Thymus (tissue), 11 donors: ENCODE measurements around the gene PHYKPL. TPM values are rescaled to one million over a fixed set of nuclear protein-coding genes. Genes with fewer than 3 reads are reported as not detected.
"Not testable (repeated sequence)": the region's sequence is repeated elsewhere in the genome, so short reads cannot be mapped to it uniquely, and the experiment has no call there.

Experiments
- DNase-seq, 9 donors: peaks; one replicate each; pipeline ENCODE4 v3.0.0-alpha.2; 2013; ENCODE audit warnings: low spot score in 9 of 9, low read depth in 6 of 9, missing footprints in 1 of 9
- H3K27ac ChIP-seq, 2 donors: one replicate each; pipeline ENCODE4 v1.5.1; 2013; ENCODE audit warnings: control low read depth in 1 of 2, low read depth in 1 of 2, low read length in 1 of 2, mild to moderate bottlenecking in 1 of 2, moderate library complexity in 1 of 2
- H3K27me3 ChIP-seq, 2 donors: one replicate each; pipeline ENCODE4 v1.5.1; 2013; ENCODE audit warnings: low read length in 1 of 2; ENCODE audit not compliant: control insufficient read depth in 2 of 2, insufficient read depth in 1 of 2
- H3K36me3 ChIP-seq, 2 donors: one replicate each; pipeline ENCODE4 v1.5.1; 2013; ENCODE audit warnings: low read length in 1 of 2, mild to moderate bottlenecking in 1 of 2, moderate library complexity in 1 of 2; ENCODE audit not compliant: control insufficient read depth in 2 of 2, insufficient read depth in 2 of 2
- H3K4me1 ChIP-seq, 2 donors: one replicate each; pipeline ENCODE4 v1.5.1; 2013; ENCODE audit warnings: low read length in 2 of 2; ENCODE audit not compliant: control insufficient read depth in 2 of 2, insufficient read depth in 2 of 2
- H3K4me3 ChIP-seq, 2 donors: one replicate each; pipeline ENCODE4 v1.5.1; 2013; ENCODE audit warnings: low read length in 2 of 2, control low read depth in 1 of 2, mild to moderate bottlenecking in 1 of 2
- H3K9me3 ChIP-seq, 2 donors: one replicate each; pipeline ENCODE4 v1.5.1; 2013; ENCODE audit warnings: low read length in 1 of 2, mild to moderate bottlenecking in 1 of 2; ENCODE audit not compliant: control insufficient read depth in 2 of 2, insufficient read depth in 1 of 2
- WGBS: extraction: QIAGEN DNeasy Blood & Tissue Kit; methylation state at CpG from one replicate; pipeline ENCODE4 v1.1.7; 2013; 5-methylcytosine and 5-hydroxymethylcytosine counted together
- polyA plus RNA-seq: library from polyadenylated mRNA; stranded (reverse); fragments of 200-250 nt; gene quantifications from one replicate; pipeline ENCODE4 v1.2.3, GENCODE V29; 2013
- total RNA-seq: library from RNA; stranded (reverse); fragments of 120-200 nt; gene quantifications from one replicate; pipeline ENCODE4 v1.2.4, GENCODE V29; 2013
- donor health status: healthy.

Gene PHYKPL
- total and polyA plus RNA-seq, 2 donors, result 33.5 to 116 TPM

DNA sequence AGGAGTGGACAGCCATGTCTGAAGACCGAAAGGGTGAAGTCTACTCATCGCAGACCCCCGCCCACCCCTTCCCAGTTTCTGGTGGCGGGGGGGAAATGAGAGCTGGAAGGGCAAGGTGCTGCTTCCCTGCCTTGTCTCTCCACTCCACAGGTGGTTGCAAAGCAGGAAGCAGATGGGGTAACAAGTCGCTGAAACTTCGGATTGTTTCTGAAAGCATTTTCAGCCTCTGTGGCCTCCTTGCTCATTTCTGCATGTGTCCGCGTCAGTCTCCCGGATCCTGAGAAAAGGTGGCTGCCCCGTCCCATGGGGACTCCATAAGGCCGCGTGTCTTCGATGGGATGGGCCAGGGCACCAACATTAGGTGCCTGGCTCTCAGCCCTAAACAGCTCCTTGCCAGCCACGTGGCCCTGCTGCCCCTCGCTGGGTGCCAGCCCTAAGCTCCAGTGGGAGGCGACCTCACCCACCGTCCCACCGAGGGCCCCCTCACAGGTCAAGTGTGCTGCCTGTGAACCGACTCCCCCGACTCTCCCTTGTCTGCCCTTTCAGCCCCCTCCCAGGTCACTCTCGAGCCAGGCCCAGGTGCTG lies 971 bp downstream of the PHYKPL start:
- Histone ChIP-seq H3K27me3 (no peaks in the 10 kb centered on the region), H3K4me1 (peaks cover 14 to 31% of the 10 kb centered on the region in 2 donors), H3K36me3 (peaks cover 41% of the 10 kb centered on the region in 2 donors), H3K9me3 (peaks cover 0 to 4% of the 10 kb centered on the region in 2 donors), H3K27ac (peak overlapping the region; percentile 26 to 97), H3K4me3 (peak overlapping the region; percentile 87 to 89)
- WGBS, result 37% methylated on average over 21 of the region's 21 CpGs
- DNase-seq, result no peak

DNA sequence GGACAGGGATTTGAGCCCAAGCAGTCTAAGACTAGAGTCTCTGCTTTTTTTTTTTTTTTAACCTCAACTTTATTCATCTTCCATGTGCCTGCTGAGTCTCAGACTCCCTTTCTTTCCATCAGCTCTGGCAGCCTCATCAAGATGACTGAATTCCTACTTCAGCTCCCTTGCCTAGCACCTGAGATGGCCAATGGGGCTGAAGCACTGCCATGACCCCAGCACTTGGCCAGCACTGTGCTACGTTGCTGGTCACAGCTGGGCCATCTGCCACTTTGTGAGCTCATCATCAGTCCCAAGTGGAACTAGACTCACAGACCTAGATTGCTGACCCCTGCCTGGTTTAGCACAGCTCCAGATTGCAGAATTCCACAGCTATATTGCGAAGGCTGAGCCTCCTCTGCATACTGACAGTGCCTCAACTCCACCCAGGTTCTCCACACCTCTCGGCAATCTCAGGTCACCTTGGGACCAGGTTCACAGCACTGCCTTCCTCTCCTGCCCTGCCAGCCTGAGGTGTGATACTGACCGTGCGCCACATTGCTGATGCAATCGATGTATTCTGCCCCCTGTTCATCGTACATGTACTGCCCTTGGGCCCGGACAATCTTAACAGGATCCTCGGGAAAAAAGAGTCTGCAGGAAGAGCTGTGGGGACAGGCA lies 1.6 kb downstream of the PHYKPL start:
- H3K36me3 ChIP-seq, result peaks cover 43 to 45% of the 10 kb centered on the region in 2 donors
- no peaks in the 10 kb centered on the region for H3K27me3 ChIP-seq
- peak overlapping the region in 1 of 2 donors; percentile 87 for H3K4me3 ChIP-seq
- no peak overlapping the region for H3K27ac ChIP-seq
- peaks cover 14 to 31% of the 10 kb centered on the region in 2 donors for H3K4me1 ChIP-seq
- DNase-seq, result no peak
- peaks cover 0 to 4% of the 10 kb centered on the region in 2 donors for H3K9me3 ChIP-seq
- 93% methylated on average over 9 of the region's 9 CpGs for WGBS

DNA sequence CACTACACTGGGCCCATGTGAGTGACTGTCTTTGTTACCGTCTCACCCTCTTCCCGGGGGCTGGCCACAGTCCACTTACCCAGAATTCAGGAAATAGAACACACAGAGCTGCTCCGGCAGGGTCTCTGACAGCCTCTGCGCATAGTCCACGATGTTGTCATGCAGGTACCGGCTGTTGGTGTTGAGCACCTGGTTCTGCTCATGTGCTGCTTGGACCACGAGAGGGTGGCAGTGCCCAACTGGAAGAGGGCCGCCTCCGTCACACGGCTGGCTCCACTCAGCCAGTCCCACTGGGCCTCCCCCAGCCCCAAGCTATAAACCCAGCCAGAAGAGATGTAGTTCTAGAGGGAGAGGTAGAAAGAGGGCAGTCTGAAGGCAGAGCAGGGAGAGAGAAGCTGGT lies 2.7 kb downstream of the PHYKPL start:
- Histone ChIP-seq H3K4me1 (peaks cover 14 to 29% of the 10 kb centered on the region in 2 donors), H3K9me3 (peaks cover 0 to 4% of the 10 kb centered on the region in 2 donors), H3K27ac (no peak overlapping the region), H3K4me3 (no peak overlapping the region), H3K27me3 (no peaks in the 10 kb centered on the region), H3K36me3 (peaks cover 47 to 50% of the 10 kb centered on the region in 2 donors)
- WGBS, result 93% methylated on average over 10 of the region's 10 CpGs
- DNase-seq, result no peak

DNA sequence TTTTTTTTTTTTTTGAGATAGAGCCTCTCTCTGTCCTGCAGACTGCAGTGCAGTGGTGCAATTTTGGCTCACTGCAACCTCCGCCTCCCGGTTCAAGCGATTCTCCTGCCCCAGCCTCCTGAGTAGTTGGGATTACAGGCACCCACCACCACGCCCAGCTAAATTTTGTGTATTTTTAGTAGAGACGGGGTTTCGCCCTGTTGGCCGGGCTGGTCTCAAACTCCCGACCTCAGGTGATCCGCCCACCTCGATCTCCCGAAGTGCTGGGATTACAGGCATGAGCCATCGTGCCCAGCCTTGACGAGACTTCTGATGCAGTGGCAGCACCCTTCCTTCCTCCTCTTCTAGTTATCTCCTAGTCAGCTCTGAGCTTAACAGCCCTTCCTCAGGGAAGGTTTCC lies 3.5 kb downstream of the PHYKPL start:
- peaks cover 11 to 26% of the 10 kb centered on the region in 2 donors for H3K4me1 ChIP-seq
- DNase-seq, H3K27ac ChIP-seq, H3K4me3 ChIP-seq, H3K9me3 ChIP-seq, H3K27me3 ChIP-seq: not testable (repeated sequence)
- peaks cover 52 to 57% of the 10 kb centered on the region in 2 donors for H3K36me3 ChIP-seq
- 98% methylated on average over 13 of the region's 13 CpGs for WGBS

DNA sequence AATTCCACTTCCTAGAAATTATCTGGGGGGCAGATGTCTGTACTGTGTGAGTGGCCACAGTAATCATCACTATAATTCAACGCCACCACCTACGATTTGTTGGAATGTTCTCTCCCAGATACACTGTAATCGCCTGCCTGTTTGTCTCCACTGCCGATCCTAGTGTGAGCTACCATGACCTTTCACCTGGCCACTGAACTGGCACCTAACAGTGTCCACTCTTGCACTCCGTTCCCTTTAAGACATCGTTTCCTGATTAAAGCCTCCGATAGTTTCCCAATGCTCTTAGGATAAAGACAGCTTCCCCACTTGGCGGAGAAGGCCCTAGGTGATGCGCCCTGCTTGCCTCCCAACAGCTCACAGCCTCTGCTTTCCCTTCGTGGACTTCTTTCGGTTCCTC lies 4.0 kb downstream of the PHYKPL start:
- Histone ChIP-seq H3K4me1 (peaks cover 11 to 26% of the 10 kb centered on the region in 2 donors), H3K4me3 (no peak overlapping the region), H3K27me3 (no peaks in the 10 kb centered on the region), H3K36me3 (peaks cover 53 to 62% of the 10 kb centered on the region in 2 donors), H3K27ac (no peak overlapping the region), H3K9me3 (no peaks in the 10 kb centered on the region)
- no peak for DNase-seq
- WGBS, result 98% methylated on average over 11 of the region's 11 CpGs

DNA sequence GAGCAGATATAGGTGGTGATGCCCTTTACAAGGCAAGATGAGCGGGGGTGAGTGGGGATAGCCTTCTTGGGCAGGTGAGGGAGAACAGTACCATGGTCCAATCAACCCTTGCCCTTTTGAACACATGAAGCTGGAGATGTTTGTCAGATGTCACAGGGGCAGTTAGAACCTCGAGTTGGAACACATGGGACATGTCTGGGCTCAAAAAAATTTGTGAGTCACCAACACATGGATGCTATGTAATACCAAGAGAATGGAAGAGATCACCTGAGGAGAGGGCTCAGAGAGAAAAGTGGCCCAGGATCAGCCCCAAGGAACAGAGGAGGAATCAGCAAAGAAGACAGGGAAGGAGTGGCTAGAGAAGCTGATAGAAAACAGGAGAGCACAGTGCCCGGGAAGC lies 4.7 kb downstream of the PHYKPL start:
- H3K9me3 ChIP-seq, result no peaks in the 10 kb centered on the region
- H3K27ac ChIP-seq, result no peak overlapping the region
- H3K36me3 ChIP-seq, result peaks cover 53 to 68% of the 10 kb centered on the region in 2 donors
- WGBS, result 93% methylated on average over 3 of the region's 3 CpGs
- no peaks in the 10 kb centered on the region for H3K27me3 ChIP-seq
- peaks cover 8 to 20% of the 10 kb centered on the region in 2 donors for H3K4me1 ChIP-seq
- H3K4me3 ChIP-seq, result no peak overlapping the region
- DNase-seq, result no peak

DNA sequence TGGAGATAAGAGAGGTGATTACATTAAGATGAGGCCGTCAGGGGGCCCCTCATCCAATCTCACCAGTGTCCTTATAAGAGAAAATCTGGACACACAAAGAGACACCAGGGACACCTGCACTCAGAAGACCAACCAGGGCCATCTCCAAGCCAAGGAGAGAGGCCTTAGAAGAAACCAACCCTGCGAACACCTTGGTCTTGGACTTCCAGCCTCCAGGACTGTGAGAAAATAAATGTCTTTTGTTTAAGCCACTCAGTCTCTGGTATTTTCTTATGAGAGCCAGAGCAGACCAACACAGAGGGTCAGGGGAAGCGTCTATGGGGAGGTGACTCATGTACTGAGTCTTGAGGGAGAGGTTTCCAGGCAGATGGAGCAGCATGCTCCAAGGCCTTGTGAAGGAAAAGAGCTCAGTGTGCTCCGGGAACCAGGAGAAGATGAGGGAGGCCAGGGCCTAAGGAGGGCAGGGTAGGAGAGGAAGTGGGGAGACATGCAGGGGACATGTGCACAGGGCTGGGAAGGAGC lies 5.4 kb downstream of the PHYKPL start:
- Histone ChIP-seq H3K4me3 (no peak overlapping the region), H3K9me3 (no peaks in the 10 kb centered on the region), H3K4me1 (peaks cover 8 to 17% of the 10 kb centered on the region in 2 donors), H3K27ac (no peak overlapping the region), H3K36me3 (peaks cover 60 to 76% of the 10 kb centered on the region in 2 donors), H3K27me3 (no peaks in the 10 kb centered on the region)
- no peak for DNase-seq
- WGBS, result 99% methylated on average over 4 of the region's 4 CpGs

DNA sequence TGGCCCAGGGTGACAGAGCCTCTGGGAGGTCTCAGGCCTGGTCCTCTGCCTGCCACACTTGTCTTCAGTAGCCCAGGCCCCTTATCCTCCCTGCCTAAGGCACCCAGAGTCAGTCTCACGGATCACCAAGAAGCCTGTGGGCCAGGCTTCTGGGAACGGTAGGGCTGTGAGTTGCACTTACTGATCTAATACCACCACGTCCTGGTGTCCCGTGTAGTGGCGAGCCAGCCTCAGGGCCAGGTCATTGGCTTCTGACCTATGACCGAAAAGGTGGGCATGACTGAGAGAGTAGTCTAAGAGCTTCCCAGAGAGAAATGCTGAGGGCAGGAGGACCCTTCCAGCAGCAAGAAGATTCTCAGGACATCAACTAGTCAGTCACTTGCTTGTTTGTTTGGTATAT lies 7.4 kb downstream of the PHYKPL start:
- no peak overlapping the region for H3K27ac ChIP-seq
- peaks cover 0 to 3% of the 10 kb centered on the region in 2 donors for H3K4me1 ChIP-seq

DNA sequence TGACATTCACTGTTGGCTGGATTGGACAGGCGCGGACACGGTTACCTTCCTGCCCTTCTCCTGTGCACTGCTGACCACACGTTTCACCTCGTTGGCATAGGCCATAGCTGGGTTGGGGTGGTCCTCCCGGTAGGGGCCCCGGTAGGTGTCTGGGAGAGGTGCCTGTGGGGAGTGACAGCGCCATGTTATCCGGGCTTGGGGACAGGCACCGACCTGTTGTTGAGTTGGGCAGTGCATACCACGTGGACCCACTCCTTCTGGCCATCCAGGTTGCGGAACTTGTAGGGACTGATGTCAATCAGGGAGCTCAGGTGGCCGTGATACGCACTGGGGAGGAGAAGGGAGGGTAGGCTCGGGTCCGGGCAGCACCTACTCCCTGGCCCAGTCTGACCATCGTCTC lies 8.2 kb downstream of the PHYKPL start:
- Histone ChIP-seq H3K4me1 (peaks cover 0 to 3% of the 10 kb centered on the region in 2 donors), H3K4me3 (no peak overlapping the region), H3K36me3 (peaks cover 60 to 72% of the 10 kb centered on the region in 2 donors), H3K9me3 (no peaks in the 10 kb centered on the region), H3K27me3 (no peaks in the 10 kb centered on the region), H3K27ac (no peak overlapping the region)
- WGBS, result 97% methylated on average over 17 of the region's 17 CpGs
- no peak for DNase-seq

More for the DNA sequence above, 7.4 kb downstream of the PHYKPL start:
- H3K4me3 ChIP-seq, result no peak overlapping the region
- 98% methylated on average over 6 of the region's 6 CpGs for WGBS
- H3K27me3 ChIP-seq, result no peaks in the 10 kb centered on the region
- peaks cover 65 to 79% of the 10 kb centered on the region in 2 donors for H3K36me3 ChIP-seq
- no peak for DNase-seq
- no peaks in the 10 kb centered on the region for H3K9me3 ChIP-seq
